ENCODE measurements around the gene CYS1.

GRCh38 chr2:10067330-10067729 is 12.9 kb downstream of the CYS1 start:
- TF ChIP-seq ESRRA (CRISPR knock-in tag; IDR thresholded peaks at IDR 0.05; ENCODE audit: low read depth) = no peak
- no peak for TF ChIP-seq SUZ12 (IDR thresholded peaks at IDR 0.05; ENCODE audit: low read depth, low read length)
- no peak for TF ChIP-seq CTCF (CRISPR knock-in tag; IDR thresholded peaks at IDR 0.05)
- TF ChIP-seq NCOA2 (CRISPR knock-in tag; IDR thresholded peaks at IDR 0.05) = no peak
- no peak for TF ChIP-seq RELA (CRISPR knock-in tag; IDR thresholded peaks at IDR 0.05)
- peak; percentile 56; the same call in 1 of the 2 replicates for TF ChIP-seq ZNF121 (CRISPR knock-in tag; IDR thresholded peaks at IDR 0.05)
- TF ChIP-seq ZBTB33 (CRISPR knock-in tag; IDR thresholded peaks at IDR 0.05) = no peak
- no peak for TF ChIP-seq TMF1 (CRISPR knock-in tag; IDR thresholded peaks at IDR 0.05; ENCODE audit: low read depth)
- TF ChIP-seq ZNF609 (CRISPR knock-in tag; IDR thresholded peaks at IDR 0.05; ENCODE audit: borderline replicate concordance) = no peak
- no peak for TF ChIP-seq MXI1 (IDR thresholded peaks at IDR 0.05; ENCODE audit: borderline replicate concordance, low read depth, low read length)
- no peak for TF ChIP-seq ZSCAN20 (CRISPR knock-in tag; IDR thresholded peaks at IDR 0.05; ENCODE audit: borderline replicate concordance)
- TF ChIP-seq CSRNP1 (CRISPR knock-in tag; IDR thresholded peaks at IDR 0.05) = no peak
- TF ChIP-seq KMT2B (CRISPR knock-in tag; IDR thresholded peaks at IDR 0.05) = no peak
- TF ChIP-seq SMC3 (IDR thresholded peaks at IDR 0.05; ENCODE audit: low read length) = no peak

All from HepG2 (cell line).